Activated T-helper 1 cell treated with anti-CD3 and anti-CD28 coated beads, Interleukin-12 subunit alpha, Interleukin-12 subunit beta, Interleukin-2, Interleukin-4 antibody, amounts not matched to agents 30 ng/mL and 10 ng/mL and 1 ng/mL, durations not matched to agents 14 hours and 24 hours and 36 hours (primary cell): ENCODE measurements around the gene MANSC1. TPM values are rescaled to one million over a fixed set of nuclear protein-coding genes. Genes with fewer than 3 reads are reported as not detected.

Experiments used
- DNase-seq: peaks from one replicate; pipeline ENCODE4 v3.0.0; 2021; ENCODE audit warnings: low spot score
- H3K27ac Mint-ChIP-seq: one replicate; pipeline ENCODE4 v1.8.0; 2021; ENCODE audit warnings: mild to moderate bottlenecking, mixed read lengths
- H3K27me3 Mint-ChIP-seq: one replicate; pipeline ENCODE4 v1.8.0; 2022; ENCODE audit warnings: mild to moderate bottlenecking, moderate library complexity, mixed read lengths; ENCODE audit not compliant: insufficient read depth
- H3K36me3 Mint-ChIP-seq: one replicate; pipeline ENCODE4 v1.8.0; 2021; ENCODE audit warnings: low read depth, mixed read lengths
- H3K4me1 Mint-ChIP-seq: one replicate; pipeline ENCODE4 v1.8.0; 2021; ENCODE audit warnings: low read depth, mixed read lengths
- H3K4me3 Mint-ChIP-seq: one replicate; pipeline ENCODE4 v1.8.0; 2021; ENCODE audit warnings: mild to moderate bottlenecking, moderate library complexity, mixed read lengths
- H3K9me3 Mint-ChIP-seq: one replicate; pipeline ENCODE4 v1.8.0; 2021; ENCODE audit warnings: mixed read lengths
- intact Hi-C: fragments of 100-400 bp; cut with micrococcal nuclease; formaldehyde crosslinking; loops from one replicate; pipeline ENCODE4 v1.15.1; 2024
- total RNA-seq: library from RNA; stranded (reverse); gene quantifications from 2 replicates; pipeline ENCODE4 v1.2.3, GENCODE V29; 2022

The MANSC1 gene
- total RNA-seq, 1 donor from 2014 or later: 1.4 TPM

DNA sequence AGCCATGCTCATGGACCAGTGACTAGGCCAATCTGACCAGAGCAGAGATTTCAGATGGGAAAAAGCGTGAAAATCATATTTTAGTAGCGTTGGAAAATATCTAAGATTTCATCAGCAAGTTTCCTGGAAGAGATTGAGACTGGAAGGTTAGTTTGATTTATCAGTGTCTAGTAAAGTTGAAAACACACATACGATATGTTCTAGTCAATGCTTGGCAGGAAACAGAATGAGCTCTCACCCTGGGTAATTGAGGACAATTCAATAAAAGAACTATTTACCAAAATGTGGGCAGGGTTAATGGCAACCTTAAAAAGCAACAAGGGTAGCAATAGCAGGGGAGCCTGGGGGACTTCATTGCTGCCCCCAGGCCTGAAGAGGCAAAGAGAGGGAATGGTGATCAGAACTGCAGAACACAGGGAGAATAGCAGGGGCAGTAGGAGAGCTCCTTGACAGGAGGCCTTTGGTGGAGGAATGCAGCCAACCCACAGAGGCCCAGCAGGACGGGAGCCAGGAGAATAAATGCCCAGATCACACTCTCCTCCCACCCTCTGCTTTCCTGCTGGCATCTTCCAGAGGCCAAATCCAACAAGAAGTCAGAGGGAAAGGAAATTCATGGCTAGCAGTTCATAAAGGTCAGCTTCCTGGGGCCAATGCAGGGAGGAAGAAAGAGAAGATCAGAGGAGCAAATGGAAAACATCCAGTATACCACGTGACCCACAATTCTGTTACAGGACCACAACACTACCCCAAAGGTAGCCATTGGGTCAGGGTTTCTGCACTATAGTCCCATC, 55.6 kb downstream of the MANSC1 start:
- Mint-ChIP-seq H3K4me3 (no peak overlapping the region), H3K4me1 (no peaks in the 10 kb centered on the region), H3K9me3 (no peaks in the 10 kb centered on the region), H3K36me3 (no peaks in the 10 kb centered on the region), H3K27ac (no peak overlapping the region), H3K27me3 (peaks cover 11% of the 10 kb centered on the region)
- intact Hi-C loops: no loop called here
- no peak for DNase-seq

DNA sequence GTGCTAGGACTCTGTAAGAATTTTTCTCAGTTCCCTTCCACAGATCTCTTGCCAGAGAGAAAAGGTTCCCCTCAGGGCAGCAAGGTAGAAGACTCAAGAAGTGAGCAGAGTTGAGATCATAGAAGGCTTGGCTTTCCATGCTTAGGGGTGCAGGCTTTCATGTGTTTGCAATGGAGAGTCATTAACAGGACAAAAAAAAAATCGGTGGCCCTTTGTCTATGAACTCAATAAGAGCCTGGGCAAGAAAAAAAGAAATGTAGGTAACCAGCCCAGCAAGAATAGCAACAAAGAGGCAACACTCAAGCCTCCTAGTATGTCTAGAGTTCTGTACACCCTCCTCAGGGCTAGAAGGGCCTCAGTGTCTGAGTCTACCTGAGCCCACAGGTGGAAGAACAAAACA, 59.8 kb downstream of the MANSC1 start:
- intact Hi-C loops: no loop called here
- H3K9me3 Mint-ChIP-seq: no peaks in the 10 kb centered on the region
- H3K4me1 Mint-ChIP-seq: no peaks in the 10 kb centered on the region
- no peak overlapping the region for H3K4me3 Mint-ChIP-seq
- H3K27me3 Mint-ChIP-seq: peaks cover 11% of the 10 kb centered on the region
- H3K27ac Mint-ChIP-seq: no peak overlapping the region
- no peaks in the 10 kb centered on the region for H3K36me3 Mint-ChIP-seq
- no peak for DNase-seq

DNA sequence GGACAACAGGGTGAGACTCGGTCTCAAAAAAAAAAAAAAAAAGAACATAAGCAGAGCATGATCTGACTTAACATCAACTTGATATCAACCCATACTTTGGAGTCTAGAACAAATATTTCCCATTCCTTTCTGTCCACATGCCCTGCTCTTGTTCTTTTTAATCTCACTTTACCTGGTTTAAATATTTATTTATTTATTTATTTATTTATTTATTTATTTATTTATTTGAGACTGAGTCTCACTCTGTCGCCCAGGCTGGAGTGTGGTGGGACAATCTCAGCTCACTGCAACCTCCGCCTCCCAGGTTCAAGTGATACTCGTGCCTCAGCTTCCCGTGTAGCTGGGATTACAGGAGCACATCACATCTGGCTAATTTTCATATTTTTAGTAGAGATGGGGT, 63.6 kb downstream of the MANSC1 start:
- intact Hi-C loops: no loop called here
- no peaks in the 10 kb centered on the region for H3K9me3 Mint-ChIP-seq

DNA sequence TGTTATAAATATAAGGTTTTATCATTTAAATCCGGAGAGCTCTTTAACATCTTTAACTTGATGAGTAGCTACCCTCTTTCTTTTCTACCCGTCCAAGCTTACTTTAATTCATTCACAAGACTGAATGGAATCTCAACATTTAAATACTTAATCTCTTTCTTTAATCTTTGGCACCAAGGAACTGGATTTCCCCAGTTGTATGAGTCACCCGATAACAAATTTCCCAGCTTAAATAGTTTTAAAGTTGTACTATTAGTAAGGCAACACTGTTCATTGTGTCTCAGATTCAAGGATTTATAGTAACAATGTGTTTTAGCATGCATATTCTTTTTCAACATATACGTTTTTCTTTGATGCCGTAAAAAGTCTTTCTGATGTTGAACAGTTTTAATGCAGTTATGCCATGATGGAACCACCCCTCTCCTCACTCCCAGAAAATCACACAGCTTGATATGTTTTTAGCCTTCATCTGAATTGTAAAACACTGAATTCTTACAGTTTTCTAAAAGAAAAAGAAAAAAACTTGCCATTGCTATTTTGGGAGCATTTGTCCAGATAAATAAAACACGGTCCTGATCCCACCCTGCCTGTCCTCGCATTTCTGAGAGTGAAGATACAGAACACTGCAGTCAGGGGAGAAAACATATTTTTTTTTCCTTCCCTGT, 67.1 kb downstream of the MANSC1 start:
- intact Hi-C loops: no loop called here
- Mint-ChIP-seq H3K27ac (no peak overlapping the region), H3K27me3 (peaks cover 26% of the 10 kb centered on the region), H3K9me3 (peaks cover 1% of the 10 kb centered on the region), H3K36me3 (no peaks in the 10 kb centered on the region), H3K4me3 (no peak overlapping the region), H3K4me1 (no peaks in the 10 kb centered on the region)
- no peak for DNase-seq

More for the DNA sequence above, 63.6 kb downstream of the MANSC1 start:
- Mint-ChIP-seq H3K27ac (no peak overlapping the region), H3K27me3 (peaks cover 21% of the 10 kb centered on the region), H3K36me3 (no peaks in the 10 kb centered on the region), H3K4me3 (no peak overlapping the region), H3K4me1 (no peaks in the 10 kb centered on the region)
- no peak for DNase-seq

DNA sequence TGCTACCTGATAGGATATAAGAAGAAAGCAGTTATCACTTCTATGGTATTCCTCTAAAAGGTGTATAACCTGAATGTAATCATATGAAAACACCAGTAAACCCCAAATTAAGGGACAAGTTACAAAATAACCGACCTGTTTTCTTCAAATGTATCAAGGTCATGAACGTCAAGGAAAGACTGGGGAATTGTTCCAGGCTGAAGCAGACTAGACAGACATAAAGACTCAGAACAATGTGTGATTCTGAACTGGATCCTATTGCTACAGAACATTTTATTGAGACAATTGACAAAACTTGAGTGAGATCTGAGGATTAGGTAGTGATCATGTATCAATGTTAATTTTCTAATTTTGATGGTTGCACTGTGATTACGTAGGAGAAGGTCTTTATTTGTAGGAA, 67.8 kb downstream of the MANSC1 start:
- peaks cover 27% of the 10 kb centered on the region for H3K27me3 Mint-ChIP-seq
- intact Hi-C loops: no loop called here
- no peaks in the 10 kb centered on the region for H3K36me3 Mint-ChIP-seq
- no peak overlapping the region for H3K4me3 Mint-ChIP-seq
- peaks cover 3% of the 10 kb centered on the region for H3K9me3 Mint-ChIP-seq
- no peak for DNase-seq
- no peak overlapping the region for H3K27ac Mint-ChIP-seq
- no peaks in the 10 kb centered on the region for H3K4me1 Mint-ChIP-seq

DNA sequence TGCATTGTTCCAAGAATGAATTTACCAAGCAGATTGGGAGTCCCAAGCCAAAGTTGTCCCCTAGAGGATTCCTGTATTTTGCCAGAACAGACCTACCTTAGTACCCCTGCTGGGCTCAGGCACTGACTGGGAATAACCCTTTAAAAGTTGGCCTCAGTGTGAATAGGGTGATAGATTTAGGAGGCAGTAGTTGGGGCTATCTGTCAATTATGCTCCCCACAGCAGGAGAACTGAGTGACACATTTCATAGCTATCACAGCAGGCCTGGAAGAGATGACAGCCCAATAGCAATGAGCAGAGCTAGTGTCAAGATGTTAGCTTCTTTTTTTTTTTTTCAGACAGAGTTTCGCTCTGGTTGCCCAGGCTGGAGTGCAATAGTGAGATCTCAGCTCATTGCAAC, 68.9 kb downstream of the MANSC1 start:
- H3K27ac Mint-ChIP-seq: no peak overlapping the region
- DNase-seq: no peak
- H3K9me3 Mint-ChIP-seq: peaks cover 3% of the 10 kb centered on the region
- H3K4me1 Mint-ChIP-seq: no peaks in the 10 kb centered on the region
- peaks cover 32% of the 10 kb centered on the region for H3K27me3 Mint-ChIP-seq
- H3K4me3 Mint-ChIP-seq: no peak overlapping the region
- intact Hi-C loops: no loop called here
- H3K36me3 Mint-ChIP-seq: no peaks in the 10 kb centered on the region

DNA sequence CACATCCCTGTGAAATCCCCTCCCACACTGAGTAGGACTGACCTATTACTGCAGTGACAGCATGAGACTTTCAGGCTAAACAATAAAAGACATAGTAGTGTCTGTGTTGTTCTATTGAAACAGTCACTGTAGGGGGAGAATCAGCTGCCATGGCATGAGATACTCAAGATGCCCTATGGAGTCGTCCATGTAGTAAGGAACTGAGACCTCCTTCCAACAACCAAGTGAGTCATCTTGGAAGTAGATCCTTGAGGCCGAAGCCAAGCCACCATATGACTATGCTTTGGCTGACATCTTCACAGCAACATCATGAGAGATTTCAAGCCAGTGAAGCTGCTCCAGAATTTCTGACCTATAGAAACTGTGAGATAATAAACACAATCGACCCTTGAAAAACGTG, 71.1 kb downstream of the MANSC1 start:
- Mint-ChIP-seq H3K27me3 (peaks cover 40% of the 10 kb centered on the region), H3K4me1 (no peaks in the 10 kb centered on the region), H3K4me3 (no peak overlapping the region), H3K36me3 (no peaks in the 10 kb centered on the region), H3K27ac (no peak overlapping the region), H3K9me3 (peaks cover 3% of the 10 kb centered on the region)
- no peak for DNase-seq
- intact Hi-C loops: no loop called here

Other genes with a start within 250 kb of the MANSC1 start
- 5.5 and 5.6 TPM in 2 replicates for gene LRP6, start 83.2 kb downstream of the MANSC1 start, total RNA-seq
- gene BORCS5, start 6.8 kb upstream of the MANSC1 start, total RNA-seq: 34.5 and 39.6 TPM in 2 replicates
- 49.3 and 52.0 TPM in 2 replicates for gene DUSP16, start 212.6 kb upstream of the MANSC1 start, total RNA-seq